ENCODE measurements around the gene FOXP2. TPM values are rescaled to one million over a fixed set of nuclear protein-coding genes. Genes with fewer than 3 reads are reported as not detected.

FOXP2 gene
- total RNA-seq, 2 donors from 2014 or later: 15.5 to 16.6 TPM

- H3K36me3 ChIP-seq (replicated peaks in 1 of 2; ENCODE audit: insufficient read depth in 1 of 2, low read depth in 2 of 2): no peaks in the 10 kb centered on the region
- DNase-seq (no peak), ATAC-seq (no peak)
- H3K27ac ChIP-seq: no peak overlapping the region
- H3K4me1 ChIP-seq: no peaks in the 10 kb centered on the region
- H3K9me3 ChIP-seq: no peaks in the 10 kb centered on the region
- intact Hi-C loops (cut with DNase I): no loop called here
- H3K27me3 ChIP-seq: no peaks in the 10 kb centered on the region
- 95% methylated on average over 3 of the region's 3 CpGs for WGBS, 2 donors
- TF ChIP-seq POLR2A (IDR thresholded peaks at IDR 0.05): no peak
- no peak for TF ChIP-seq CTCF (IDR thresholded peaks at IDR 0.05)
- no peak overlapping the region for H3K4me3 ChIP-seq
Measured at GRCh38 chr7:114629762-114630161, 215.1 kb downstream of the FOXP2 start.

DNA sequence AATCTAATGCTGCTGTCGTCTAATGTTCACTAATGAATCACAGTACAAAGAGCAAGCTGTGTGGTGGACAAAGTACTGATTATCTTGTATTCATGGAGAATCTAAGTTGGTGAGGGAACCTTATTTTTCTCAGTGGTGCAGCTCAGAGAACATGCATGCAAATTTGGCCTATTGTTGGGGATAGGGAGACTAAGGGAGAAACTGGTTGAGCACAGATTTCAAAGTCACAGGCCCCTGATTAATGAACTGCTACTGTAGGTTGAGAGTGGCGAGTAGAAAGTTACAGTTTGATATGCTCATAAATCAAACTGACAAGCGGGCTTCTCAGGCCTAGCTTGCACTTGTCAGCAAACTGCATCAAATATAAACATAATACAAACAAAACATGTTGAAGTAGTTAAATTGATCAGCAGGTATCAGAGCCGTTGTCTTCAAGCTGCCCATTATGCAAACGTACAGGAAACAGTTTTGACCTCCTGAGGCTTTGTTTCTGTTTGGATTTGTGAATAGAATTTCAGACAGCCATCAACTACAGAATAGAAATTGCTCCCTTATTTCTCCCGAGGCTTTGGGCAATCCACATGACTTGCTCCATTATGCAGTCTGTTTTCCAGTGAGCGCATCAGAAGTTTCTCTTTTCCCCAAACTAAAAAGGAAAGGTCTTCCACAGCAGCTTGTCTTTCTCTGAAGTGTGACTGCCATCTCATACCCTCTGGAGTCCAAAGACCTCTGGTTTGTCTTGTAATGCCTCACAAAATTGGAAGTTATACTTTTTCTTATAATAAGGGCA lies 215.8 kb downstream of the FOXP2 start:
- WGBS, 2 donors: 64 to 68% methylated on average over 7 of the region's 7 CpGs
- H3K9me3 ChIP-seq: no peaks in the 10 kb centered on the region
- no peak overlapping the region for H3K4me3 ChIP-seq
- intact Hi-C loops (cut with DNase I): no loop called here
- ATAC-seq: no peak
- no peaks in the 10 kb centered on the region for H3K27me3 ChIP-seq
- H3K36me3 ChIP-seq (replicated peaks in 1 of 2; ENCODE audit: insufficient read depth in 1 of 2, low read depth in 2 of 2): no peaks in the 10 kb centered on the region
- H3K27ac ChIP-seq: no peak overlapping the region
- no peaks in the 10 kb centered on the region for H3K4me1 ChIP-seq
- no peak for TF ChIP-seq CTCF (IDR thresholded peaks at IDR 0.05)
- no peak for DNase-seq

DNA sequence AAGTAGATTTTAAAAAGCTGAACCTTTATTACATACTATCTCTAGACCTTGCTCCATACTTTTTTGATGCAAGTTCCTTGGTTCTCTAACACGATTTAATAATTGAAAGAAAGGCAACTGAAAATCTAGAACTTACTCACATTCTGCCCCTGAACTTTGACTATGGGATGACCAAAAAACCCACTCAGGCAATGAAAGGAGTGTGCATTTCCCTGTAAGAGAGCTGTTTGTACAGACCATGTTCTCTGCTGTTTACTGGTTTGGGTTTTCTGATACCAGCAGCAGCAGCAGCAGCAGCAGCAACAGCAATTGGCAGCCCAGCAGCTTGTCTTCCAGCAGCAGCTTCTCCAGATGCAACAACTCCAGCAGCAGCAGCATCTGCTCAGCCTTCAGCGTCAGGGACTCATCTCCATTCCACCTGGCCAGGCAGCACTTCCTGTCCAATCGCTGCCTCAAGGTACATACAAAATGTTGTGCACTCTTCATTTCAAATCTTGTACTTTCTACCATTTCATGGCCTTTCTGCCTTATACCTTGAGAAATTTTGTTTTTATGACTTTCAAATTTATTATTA lies 216.7 kb downstream of the FOXP2 start:
- Histone ChIP-seq H3K4me3 (no peak overlapping the region), H3K4me1 (no peaks in the 10 kb centered on the region), H3K36me3 (replicated peaks in 1 of 2; ENCODE audit: insufficient read depth in 1 of 2, low read depth in 2 of 2) (no peaks in the 10 kb centered on the region), H3K27ac (no peak overlapping the region), H3K9me3 (no peaks in the 10 kb centered on the region), H3K27me3 (no peaks in the 10 kb centered on the region)
- ATAC-seq (no peak), DNase-seq (no peak)
- 86 to 89% methylated on average over 3 of the region's 3 CpGs for whole genome bisulfite sequencing, 2 donors
- intact Hi-C loops (cut with DNase I): no loop called here
- TF ChIP-seq POLR2A (IDR thresholded peaks at IDR 0.05) (no peak), CTCF (IDR thresholded peaks at IDR 0.05) (no peak)

DNA sequence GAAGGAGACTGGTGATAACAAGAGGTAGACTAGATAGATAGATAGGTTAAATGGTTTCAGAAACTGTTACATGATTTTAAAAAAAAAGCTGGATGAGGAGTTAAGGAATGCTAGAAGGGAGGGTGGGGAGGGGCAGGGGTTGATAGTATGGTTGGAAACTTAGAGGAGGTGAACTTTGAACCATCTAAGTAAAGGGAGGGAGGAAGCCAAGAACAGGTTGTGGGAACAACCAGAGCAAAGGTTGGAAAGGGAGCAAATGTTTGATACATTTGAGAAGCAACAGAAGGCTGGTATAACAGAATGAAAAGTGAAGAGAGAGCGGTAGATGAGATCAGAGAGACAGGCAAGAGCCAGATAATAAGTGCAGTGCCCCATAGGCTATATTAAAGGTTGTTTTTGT lies 224.8 kb downstream of the FOXP2 start:
- TF ChIP-seq POLR2A (IDR thresholded peaks at IDR 0.05) (no peak), CTCF (IDR thresholded peaks at IDR 0.05) (no peak)
- Histone ChIP-seq H3K27me3 (no peaks in the 10 kb centered on the region), H3K4me3 (no peak overlapping the region), H3K9me3 (no peaks in the 10 kb centered on the region), H3K27ac (no peak overlapping the region), H3K4me1 (no peaks in the 10 kb centered on the region), H3K36me3 (replicated peaks in 1 of 2; ENCODE audit: insufficient read depth in 1 of 2, low read depth in 2 of 2) (no peaks in the 10 kb centered on the region)
- intact Hi-C loops (cut with DNase I): no loop called here
- ATAC-seq (no peak), DNase-seq (no peak)
- 87 to 95% methylated on average over 1 of the region's 1 CpG for WGBS, 2 donors

DNA sequence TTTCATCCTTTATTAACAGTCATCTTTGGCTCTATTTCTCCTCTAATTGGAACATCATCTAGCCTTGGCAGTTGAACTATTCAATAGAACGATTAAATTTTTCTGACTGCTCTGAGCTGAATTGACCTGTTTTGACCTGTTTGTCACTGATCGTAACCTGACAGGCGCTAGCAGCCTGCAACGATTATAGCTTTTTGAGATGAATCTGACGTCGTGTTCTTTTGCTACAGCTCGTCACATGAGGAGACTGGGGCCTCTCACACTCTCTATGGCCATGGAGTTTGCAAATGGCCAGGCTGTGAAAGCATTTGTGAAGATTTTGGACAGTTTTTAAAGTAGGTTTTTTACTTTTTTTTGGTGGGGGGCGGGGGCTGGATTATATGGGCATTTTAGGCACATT lies 229.8 kb downstream of the FOXP2 start:
- no peaks in the 10 kb centered on the region for H3K27me3 ChIP-seq
- H3K4me1 ChIP-seq: no peaks in the 10 kb centered on the region
- H3K27ac ChIP-seq: no peak overlapping the region
- intact Hi-C loops (cut with DNase I): no loop called here
- no peak for ATAC-seq
- no peak overlapping the region for H3K4me3 ChIP-seq
- 77 to 84% methylated on average over 8 of the region's 8 CpGs for WGBS, 2 donors
- H3K36me3 ChIP-seq (replicated peaks in 1 of 2; ENCODE audit: insufficient read depth in 1 of 2, low read depth in 2 of 2): no peaks in the 10 kb centered on the region
- DNase-seq: no peak
- TF ChIP-seq CTCF (IDR thresholded peaks at IDR 0.05) (no peak), POLR2A (IDR thresholded peaks at IDR 0.05) (no peak)
- H3K9me3 ChIP-seq: no peaks in the 10 kb centered on the region
